Stomach (tissue), 9 donors: ENCODE results near the gene AP5Z1. TPM values are rescaled to one million over a fixed set of nuclear protein-coding genes. Genes with fewer than 3 reads are reported as not detected.

Source experiments
- DNase-seq, 2 donors: peaks; one replicate each; pipeline versions ENCODE4 v3.0.0 to v3.0.0-alpha.2; 2013 to 2019
- H3K27ac ChIP-seq, 5 donors: fragments of 200-600 bp in 4 of 5; sonication (generic) in 4 of 5; one replicate each; pipeline ENCODE4 v1.5.1; 2013 to 2019; ENCODE audit warnings: mild to moderate bottlenecking in 1 of 5, moderate library complexity in 1 of 5
- H3K27me3 ChIP-seq, 3 donors: fragments of 200-600 bp; sonication (generic); one replicate each; pipeline ENCODE4 v1.5.1; 2017 to 2019; ENCODE audit warnings: mixed run types in 1 of 3
- H3K36me3 ChIP-seq, 4 donors: fragments of 200-600 bp; sonication (generic); 1 replicate in 3 of 4; 2 replicates in 1 of 4; pipeline ENCODE4 v1.5.1; 2016 to 2019
- H3K4me1 ChIP-seq, 4 donors: fragments of 200-600 bp; sonication (generic); one replicate each; pipeline ENCODE4 v1.5.1; 2016 to 2019
- H3K4me3 ChIP-seq, 4 donors: fragments of 200-600 bp; sonication (generic) in 3 of 4; one replicate each; pipeline ENCODE4 v1.5.1; 2016 to 2019; ENCODE audit warnings: mild to moderate bottlenecking in 1 of 4
- H3K9me3 ChIP-seq, 4 donors: fragments of 200-600 bp; sonication (generic); one replicate each; pipeline ENCODE4 v1.5.1; 2016 to 2019
- EP300 ChIP-seq: sonication (generic); formaldehyde crosslinking; IDR thresholded peaks from one replicate; pipeline ENCODE4 v1.6.1; 2017; ENCODE audit warnings: antibody characterized with exemption
- POLR2A ChIP-seq, 4 donors: fragments of 450-650 bp; IDR thresholded peaks; one replicate each; pipeline ENCODE4 v1.6.1; 2016; ENCODE audit warnings: antibody characterized with exemption in 4 of 4, control low read depth in 2 of 4, mild to moderate bottlenecking in 1 of 4, moderate library complexity in 1 of 4
- POLR2AphosphoS5 ChIP-seq, 3 donors: sonication (generic); formaldehyde crosslinking; IDR thresholded peaks; one replicate each; pipeline ENCODE4 v1.6.1; 2016; ENCODE audit warnings: antibody characterized with exemption in 3 of 3
- WGBS, 5 donors: extraction: QIAGEN DNeasy Blood & Tissue Kit in 3 of 5; methylation state at CpG; one replicate each; pipeline versions ENCODE4 v1.1.5 to v1.1.7; 2013 to 2018; 5-methylcytosine and 5-hydroxymethylcytosine counted together
- intact Hi-C: fragments of 100-400 bp; cut with DNase I; formaldehyde crosslinking; loops from one replicate; pipeline ENCODE4 v1.15.1; 2023; ENCODE audit warnings: low total_unique reads
- polyA plus RNA-seq, 3 donors: library from polyadenylated mRNA; stranded (reverse); fragments of 200-250 nt; gene quantifications; one replicate each; pipeline ENCODE4 v1.2.3, GENCODE V29; 2013
- total RNA-seq, 5 donors: library from RNA; depleted of rRNA; stranded (reverse); fragments of >200 nt; gene quantifications; one replicate each; pipeline versions ENCODE4 v1.1.0 to v1.2.3, GENCODE V29; 2014 to 2016
- TF ChIP-seq, protein P1 (sequence below), 7 experiments: fragments of 450-650 bp in 4 of 7; fragments of 200-600 bp in 3 of 7; sonication (generic) in 3 of 7; IDR thresholded peaks; one replicate each; pipeline ENCODE4 v1.5.1; 2016 to 2019; ENCODE audit warnings: antibody characterized with exemption in 7 of 7, control low read depth in 2 of 7, mild to moderate bottlenecking in 1 of 7
- donor health status: healthy with polysubstance abuse.
- donor health status: Bipolar disorder and iron deficiency.
- donor health status: healthy.

Gene AP5Z1
- total and polyA plus RNA-seq, 8 donors: 11.6 to 140 (median 42.3) TPM

DNA sequence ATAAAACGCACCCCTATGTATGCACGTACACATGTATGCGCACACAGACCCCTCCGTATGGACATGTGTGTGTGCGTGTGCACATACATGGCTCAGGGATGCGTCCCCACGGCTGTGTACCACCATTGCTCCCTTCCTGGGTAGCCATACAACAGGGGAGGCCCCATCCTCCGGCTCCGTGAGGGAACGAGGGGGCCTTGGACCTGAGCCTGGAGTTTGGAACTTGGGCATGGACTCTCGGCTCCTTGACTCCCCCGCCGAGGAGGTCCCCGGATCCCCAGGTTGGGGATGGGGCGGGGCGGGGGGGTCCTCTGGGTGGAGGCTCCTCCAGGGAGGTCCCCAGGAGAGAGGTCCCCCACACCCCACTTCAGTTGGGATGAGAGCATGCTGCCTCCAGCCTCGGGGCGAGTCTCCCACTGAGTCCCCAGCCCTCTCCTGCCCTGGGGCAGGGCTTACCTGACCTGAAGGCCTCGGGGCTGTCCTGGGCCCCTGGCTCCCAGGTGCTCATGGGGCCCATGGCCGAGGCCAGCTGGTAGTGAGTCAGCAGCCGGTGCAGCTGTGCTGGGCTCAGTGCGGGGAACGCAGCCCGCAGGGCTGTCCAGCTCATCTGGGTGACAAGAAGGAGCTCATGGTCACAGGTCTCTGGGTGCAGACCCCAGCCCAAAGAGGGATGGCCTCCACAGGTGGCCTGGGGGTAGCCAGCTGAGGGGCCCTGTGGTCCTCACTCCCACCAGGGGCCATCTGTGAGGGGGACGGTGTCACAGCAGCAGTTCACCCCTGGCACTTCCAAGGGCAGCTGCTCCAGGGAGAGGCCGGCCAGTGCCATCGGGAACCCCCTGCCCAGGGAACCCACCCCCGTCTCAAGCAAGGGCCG is 29.9 kb downstream of the AP5Z1 start:
- intact Hi-C loops: loop anchor here (10.0 kb wide), 1 partner anchor 279 kb away; no protein-coding TSS in a partner anchor
- DNase-seq: no peak

DNA sequence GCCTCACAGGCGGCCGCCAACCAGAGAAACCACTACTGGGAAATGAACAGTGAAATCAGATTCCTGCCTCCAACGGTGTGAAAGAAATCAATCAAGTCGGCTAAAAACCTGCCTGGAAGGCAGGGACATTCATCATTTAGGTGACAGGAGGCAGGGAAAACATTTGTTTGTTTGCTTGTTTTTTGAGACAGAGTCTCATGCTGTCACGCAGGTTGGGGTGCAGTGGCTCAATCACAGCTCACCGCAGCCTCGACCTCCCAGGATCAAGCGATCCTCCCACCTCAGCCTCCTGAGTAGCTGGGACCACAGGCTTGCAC is 30.5 kb downstream of the AP5Z1 start:
- H3K36me3 ChIP-seq: no peaks in the 10 kb centered on the region
- peaks cover 0 to 66% (median 0%) of the 10 kb centered on the region in 3 donors for H3K27me3 ChIP-seq
- H3K27ac ChIP-seq: no peak overlapping the region
- no peak overlapping the region for H3K4me3 ChIP-seq
- no peaks in the 10 kb centered on the region for H3K9me3 ChIP-seq
- 58 to 70% (median 64%) methylated on average over 8 of the region's 8 CpGs for WGBS, 5 donors
- intact Hi-C loops: loop anchor here (10.0 kb wide), 1 partner anchor 279 kb away; no protein-coding TSS in a partner anchor
- no peaks in the 10 kb centered on the region for H3K4me1 ChIP-seq
- DNase-seq: no peak
- TF ChIP-seq POLR2AphosphoS5 (IDR thresholded peaks at IDR 0.05) (no peak), POLR2A (IDR thresholded peaks at IDR 0.05) (no peak), EP300 (no peak)
- TF ChIP-seq, protein P1, sequence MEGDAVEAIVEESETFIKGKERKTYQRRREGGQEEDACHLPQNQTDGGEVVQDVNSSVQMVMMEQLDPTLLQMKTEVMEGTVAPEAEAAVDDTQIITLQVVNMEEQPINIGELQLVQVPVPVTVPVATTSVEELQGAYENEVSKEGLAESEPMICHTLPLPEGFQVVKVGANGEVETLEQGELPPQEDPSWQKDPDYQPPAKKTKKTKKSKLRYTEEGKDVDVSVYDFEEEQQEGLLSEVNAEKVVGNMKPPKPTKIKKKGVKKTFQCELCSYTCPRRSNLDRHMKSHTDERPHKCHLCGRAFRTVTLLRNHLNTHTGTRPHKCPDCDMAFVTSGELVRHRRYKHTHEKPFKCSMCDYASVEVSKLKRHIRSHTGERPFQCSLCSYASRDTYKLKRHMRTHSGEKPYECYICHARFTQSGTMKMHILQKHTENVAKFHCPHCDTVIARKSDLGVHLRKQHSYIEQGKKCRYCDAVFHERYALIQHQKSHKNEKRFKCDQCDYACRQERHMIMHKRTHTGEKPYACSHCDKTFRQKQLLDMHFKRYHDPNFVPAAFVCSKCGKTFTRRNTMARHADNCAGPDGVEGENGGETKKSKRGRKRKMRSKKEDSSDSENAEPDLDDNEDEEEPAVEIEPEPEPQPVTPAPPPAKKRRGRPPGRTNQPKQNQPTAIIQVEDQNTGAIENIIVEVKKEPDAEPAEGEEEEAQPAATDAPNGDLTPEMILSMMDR (IDR thresholded peaks at IDR 0.05): no peak

More for the DNA sequence above, 29.9 kb downstream of the AP5Z1 start:
- Histone ChIP-seq H3K4me1 (no peaks in the 10 kb centered on the region), H3K27ac (no peak overlapping the region), H3K4me3 (no peak overlapping the region), H3K27me3 (peaks cover 0 to 63% (median 0%) of the 10 kb centered on the region in 3 donors), H3K9me3 (no peaks in the 10 kb centered on the region), H3K36me3 (no peaks in the 10 kb centered on the region)
- no peak for TF ChIP-seq POLR2AphosphoS5 (IDR thresholded peaks at IDR 0.05)
- WGBS, 5 donors: 74 to 88% (median 77%) methylated on average over 13 to 29 of the region's 29 CpGs

DNA sequence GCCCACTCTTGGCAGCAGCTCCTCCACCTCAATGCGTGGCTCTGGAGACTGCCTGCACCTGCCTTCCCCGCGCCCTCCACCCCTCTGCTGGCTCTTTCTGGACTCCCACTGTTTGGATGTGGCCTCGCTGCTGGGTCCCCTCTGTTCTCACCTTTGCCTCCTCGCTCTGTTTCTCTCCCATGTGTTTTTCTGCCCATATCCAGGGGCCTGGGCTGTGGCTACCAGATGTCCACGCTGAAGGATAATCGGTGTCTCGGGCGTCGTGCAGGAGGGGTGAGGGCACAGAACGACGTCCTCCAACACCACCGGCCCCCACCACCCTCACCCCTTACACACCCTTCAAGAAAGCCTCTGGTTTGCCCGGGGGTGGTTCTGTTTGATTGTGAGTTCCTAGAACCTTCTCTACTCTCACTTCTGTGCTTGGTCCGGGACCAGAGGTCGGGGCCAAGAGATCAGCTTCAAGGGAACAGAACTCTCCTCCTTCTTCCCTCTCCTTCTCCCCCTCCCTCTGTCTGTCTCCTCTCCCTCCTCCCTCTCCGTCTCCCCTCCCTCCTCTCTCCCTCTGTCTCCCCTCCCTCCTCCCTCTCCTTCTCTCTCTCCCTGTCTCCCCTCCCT is 31.7 kb downstream of the AP5Z1 start:
- no peaks in the 10 kb centered on the region for H3K36me3 ChIP-seq
- WGBS, 5 donors: 60 to 67% (median 65%) methylated on average over 16 to 17 of the region's 17 CpGs
- H3K4me3 ChIP-seq: no peak overlapping the region
- no peak for DNase-seq
- no peak for TF ChIP-seq POLR2A (IDR thresholded peaks at IDR 0.05)
- TF ChIP-seq, protein P1 (IDR thresholded peaks at IDR 0.05): no peak
- no peak for TF ChIP-seq POLR2AphosphoS5 (IDR thresholded peaks at IDR 0.05)
- no peak for TF ChIP-seq EP300
- intact Hi-C loops: loop anchor here (10.0 kb wide), 1 partner anchor 278 kb away; no protein-coding TSS in a partner anchor
- H3K27ac ChIP-seq: no peak overlapping the region
- H3K27me3 ChIP-seq: peaks cover 0 to 63% (median 0%) of the 10 kb centered on the region in 3 donors
- H3K4me1 ChIP-seq: no peaks in the 10 kb centered on the region
- no peaks in the 10 kb centered on the region for H3K9me3 ChIP-seq

DNA sequence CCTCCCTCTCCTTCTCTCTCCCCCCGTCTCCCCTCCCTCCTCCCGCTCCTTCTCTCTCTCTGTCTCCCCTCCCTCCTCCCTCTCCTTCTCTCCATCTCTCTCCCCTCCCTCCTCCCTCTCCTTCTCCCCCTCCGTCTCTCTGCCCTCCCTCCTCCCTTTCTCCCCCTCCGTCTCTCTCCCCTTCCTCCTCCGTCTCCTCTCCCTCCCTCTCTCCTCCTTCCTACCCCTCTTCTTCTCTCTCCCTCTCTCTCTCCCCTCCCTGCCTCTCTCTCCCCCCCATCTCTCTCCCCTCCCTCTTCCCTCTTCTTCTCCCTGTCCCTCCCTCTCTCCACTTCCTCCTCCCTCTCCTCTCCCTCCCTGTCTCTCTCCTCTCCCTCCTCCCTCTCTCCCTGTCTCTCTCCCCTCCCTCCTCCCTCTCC is 32.2 kb downstream of the AP5Z1 start:
- Histone ChIP-seq H3K4me1 (no peaks in the 10 kb centered on the region), H3K4me3 (no peak overlapping the region), H3K27ac (no peak overlapping the region), H3K9me3 (no peaks in the 10 kb centered on the region), H3K27me3 (peaks cover 0 to 58% (median 0%) of the 10 kb centered on the region in 3 donors), H3K36me3 (no peaks in the 10 kb centered on the region)
- DNase-seq: peak in 1 of 2 donors; percentile 51
- 0 to 31% (median 11%) methylated on average over 4 to 5 of the region's 5 CpGs for WGBS, 5 donors
- intact Hi-C loops: loop anchor here (10.0 kb wide), 1 partner anchor 277 kb away; no protein-coding TSS in a partner anchor
- TF ChIP-seq POLR2A (IDR thresholded peaks at IDR 0.05): no peak
- no peak for TF ChIP-seq EP300
- TF ChIP-seq, protein P1 (IDR thresholded peaks at IDR 0.05): no peak
- no peak for TF ChIP-seq POLR2AphosphoS5 (IDR thresholded peaks at IDR 0.05)
